IMR-90 (cell line): Measurements from ENCODE around the gene NRARP. TPM values are rescaled to one million over a fixed set of nuclear protein-coding genes. Genes with fewer than 3 reads are reported as not detected.

Experiments
- ATAC-seq: fragments of 200-7000 bp; cut with Tn5 transposase; 2 replicates; pipeline ENCODE4 v1.9.1; 2020; ENCODE audit warnings: low read depth, mild to moderate bottlenecking, moderate library complexity
- BruUV-seq: library from RNA; stranded (reverse); fragments of 400-500 nt; replicated peaks from 2 replicates; lab custom pipeline; 2021; lab: Mats Ljungman, UMichigan
- CTCF ChIA-PET: fragments of 300-600 bp; formaldehyde crosslinking; extraction: SDS; loops from one replicate; lab custom pipeline; 2021; ENCODE audit warnings: antibody characterized with exemption; lab: Yijun Ruan, JAX
- POLR2A ChIA-PET: fragments of 300-600 bp; sonication (Branson Sonifier 250); formaldehyde crosslinking; loops from one replicate; lab custom pipeline; 2022; ENCODE audit warnings: antibody characterized with exemption; ENCODE audit not compliant: unreplicated experiment; lab: Charles Lee
- DNase-seq: peaks from one replicate; pipeline ENCODE4 v3.0.0; 2013
- H2AFZ ChIP-seq: replicated peaks from 2 replicates; pipeline ENCODE3; 2013; ENCODE audit warnings: low read length, mild to moderate bottlenecking; ENCODE audit not compliant: poor library complexity
- H2AK5ac ChIP-seq: 2 replicates; pipeline ENCODE4 v1.6.1; 2013; ENCODE audit warnings: low read depth, low read length, inconsistent platforms
- H2AK9ac ChIP-seq: replicated peaks from 2 replicates; pipeline ENCODE3; 2013; ENCODE audit warnings: mild to moderate bottlenecking, low read depth, low read length, moderate library complexity; ENCODE audit not compliant: poor library complexity
- H2BK120ac ChIP-seq: 2 replicates; pipeline ENCODE4 v1.6.1; 2013; ENCODE audit warnings: low read depth, low read length, inconsistent platforms
- H2BK15ac ChIP-seq: 3 replicates; pipeline ENCODE4 v1.6.1; 2013; ENCODE audit warnings: low read depth, low read length, inconsistent platforms
- H2BK20ac ChIP-seq: 2 replicates; pipeline ENCODE4 v1.6.1; 2013; ENCODE audit warnings: low read depth, mild to moderate bottlenecking, inconsistent platforms, low read length, moderate library complexity
- H2BK5ac ChIP-seq: 2 replicates; pipeline ENCODE4 v1.6.1; 2013; ENCODE audit warnings: mild to moderate bottlenecking, low read depth, low read length, inconsistent platforms; ENCODE audit not compliant: poor library complexity, severe bottlenecking
- H3K14ac ChIP-seq: replicated peaks from 2 replicates; pipeline ENCODE4 v1.6.1; 2013; ENCODE audit warnings: low read depth, low read length, inconsistent platforms
- H3K18ac ChIP-seq: 2 replicates; pipeline ENCODE4 v1.6.1; 2013; ENCODE audit warnings: low read depth, low read length, control low read depth
- H3K23ac ChIP-seq: 2 replicates; pipeline ENCODE4 v1.6.1; 2013; ENCODE audit warnings: low read depth, low read length, inconsistent platforms
- H3K27ac ChIP-seq: 2 replicates; pipeline ENCODE4 v1.5.1; 2013; ENCODE audit warnings: mild to moderate bottlenecking, control low read depth, low read length; ENCODE audit not compliant: insufficient read depth
- H3K27me3 ChIP-seq: 2 replicates; pipeline ENCODE4 v1.6.1; 2013; ENCODE audit warnings: low read length; ENCODE audit not compliant: control insufficient read depth, insufficient read depth
- H3K36me3 ChIP-seq: 2 replicates; pipeline ENCODE4 v1.6.1; 2013; ENCODE audit warnings: low read length, mixed read lengths; ENCODE audit not compliant: control insufficient read depth, insufficient read depth
- H3K4ac ChIP-seq: 2 replicates; pipeline ENCODE4 v1.6.1; 2013; ENCODE audit warnings: low read depth, low read length, inconsistent platforms
- H3K4me1 ChIP-seq: 2 replicates; pipeline ENCODE4 v1.6.1; 2013; ENCODE audit warnings: low read length, mixed read lengths; ENCODE audit not compliant: control insufficient read depth, insufficient read depth
- H3K4me2 ChIP-seq: 2 replicates; pipeline ENCODE4 v1.6.1; 2013; ENCODE audit warnings: low read depth, mild to moderate bottlenecking, control low read depth, low read length, moderate library complexity
- H3K4me3 ChIP-seq: 2 replicates; pipeline ENCODE4 v1.5.1; 2013; ENCODE audit warnings: low read depth, mild to moderate bottlenecking, control low read depth, low read length, moderate library complexity; ENCODE audit not compliant: insufficient read depth
- H3K56ac ChIP-seq: 2 replicates; pipeline ENCODE4 v1.6.1; 2013; ENCODE audit warnings: low read length, inconsistent platforms; ENCODE audit not compliant: insufficient read depth; ENCODE audit errors: extremely low read depth
- H3K79me1 ChIP-seq, 2 experiments: 2 replicates each; pipeline ENCODE4 v1.6.1; 2013; ENCODE audit warnings: low read length in 2 of 2, inconsistent platforms in 1 of 2, low read depth in 1 of 2
- H3K9ac ChIP-seq: 2 replicates; pipeline ENCODE4 v1.6.1; 2013; ENCODE audit warnings: low read depth, low read length, control low read depth
- H3K9me1 ChIP-seq: 2 replicates; pipeline ENCODE4 v1.6.1; 2013; ENCODE audit warnings: low read length, inconsistent platforms; ENCODE audit not compliant: insufficient read depth
- H3K9me3 ChIP-seq: 2 replicates; pipeline ENCODE4 v1.6.1; 2013; ENCODE audit warnings: low read length; ENCODE audit not compliant: control insufficient read depth, insufficient read depth
- H4K20me1 ChIP-seq: 2 replicates; pipeline ENCODE4 v1.6.1; 2013; ENCODE audit warnings: low read length, inconsistent platforms; ENCODE audit not compliant: insufficient read depth
- H4K5ac ChIP-seq: 2 replicates; pipeline ENCODE4 v1.6.1; 2013; ENCODE audit warnings: mild to moderate bottlenecking, low read depth, low read length, control low read depth
- H4K8ac ChIP-seq, 2 experiments: 2 replicates each; pipeline ENCODE4 v1.6.1; 2013; ENCODE audit warnings: low read depth in 2 of 2, low read length in 2 of 2, control low read depth in 1 of 2, inconsistent platforms in 1 of 2
- H4K91ac ChIP-seq: 2 replicates; pipeline ENCODE4 v1.6.1; 2013; ENCODE audit warnings: low read depth, low read length, inconsistent platforms; ENCODE audit not compliant: insufficient read depth
- BHLHE40 ChIP-seq: fragments of 150-350 bp; IDR thresholded peaks from 2 replicates; pipeline ENCODE4 v1.6.1; 2016; ENCODE audit warnings: mild to moderate bottlenecking, low read depth, low read length
- CEBPB ChIP-seq: IDR thresholded peaks from 2 replicates; pipeline ENCODE4 v1.6.1; 2012; ENCODE audit warnings: low read depth, low read length, improper control_type of control experiment
- CHD1 ChIP-seq: IDR thresholded peaks from 2 replicates; pipeline ENCODE4 v1.6.1; 2012; ENCODE audit warnings: low read depth, low read length, improper control_type of control experiment
- FOS ChIP-seq: fragments of 150-350 bp; IDR thresholded peaks from 2 replicates; pipeline ENCODE4 v1.6.1; 2016; ENCODE audit warnings: low read depth, low read length
- MAFK ChIP-seq: IDR thresholded peaks from 2 replicates; pipeline ENCODE4 v1.6.1; 2012; ENCODE audit warnings: low read depth, low read length, improper control_type of control experiment
- MAZ ChIP-seq: IDR thresholded peaks from 2 replicates; pipeline ENCODE4 v1.6.1; 2012; ENCODE audit warnings: low read depth, mild to moderate bottlenecking, low read length, improper control_type of control experiment, moderate library complexity, borderline replicate concordance
- MXI1 ChIP-seq: IDR thresholded peaks from 2 replicates; pipeline ENCODE4 v1.6.1; 2012; ENCODE audit warnings: low read depth, mild to moderate bottlenecking, low read length, moderate library complexity, borderline replicate concordance
- NFE2L2 ChIP-seq: fragments of 150-350 bp; IDR thresholded peaks from 2 replicates; pipeline ENCODE4 v1.6.1; 2016; ENCODE audit warnings: low read depth, mild to moderate bottlenecking, low read length
- POLR2A ChIP-seq: IDR thresholded peaks from 2 replicates; pipeline ENCODE4 v1.6.1; 2012; ENCODE audit warnings: mild to moderate bottlenecking, low read depth, low read length
- RCOR1 ChIP-seq: IDR thresholded peaks from 2 replicates; pipeline ENCODE4 v1.6.1; 2012; ENCODE audit warnings: mild to moderate bottlenecking, low read length, improper control_type of control experiment; ENCODE audit not compliant: insufficient replicate concordance
- RFX5 ChIP-seq: IDR thresholded peaks from 2 replicates; pipeline ENCODE4 v1.8.0; 2012; ENCODE audit warnings: low read depth, mild to moderate bottlenecking, low read length, moderate library complexity
- SMC3 ChIP-seq: fragments of 150-350 bp; IDR thresholded peaks from 2 replicates; pipeline ENCODE4 v1.6.1; 2016; ENCODE audit warnings: low read depth, mild to moderate bottlenecking, antibody characterized with exemption, low read length, moderate library complexity
- USF2 ChIP-seq: fragments of 150-350 bp; IDR thresholded peaks from 2 replicates; pipeline ENCODE4 v1.6.1; 2017; ENCODE audit warnings: mild to moderate bottlenecking, antibody characterized with exemption, low read length, low read depth
- WGBS, 2 experiments: methylation state at CpG; one replicate each; pipeline versions ENCODE4 v1.1.5 to v1.1.7; 2013; ENCODE audit warnings: missing lambda C conversion rate in 2 of 2; ENCODE audit not compliant: insufficient read length in 1 of 2; ENCODE audit errors: extremely low coverage in 2 of 2; 5-methylcytosine and 5-hydroxymethylcytosine counted together
- dilution Hi-C: fragments of 300-500 bp; cut with HindIII; formaldehyde crosslinking; loops from one replicate; pipeline ENCODE4 v1.14.3; 2018; ENCODE audit warnings: low sequenced_read_pairs; ENCODE audit not compliant: unreplicated experiment
- in situ Hi-C: fragments of 300-500 bp; cut with MboI; formaldehyde crosslinking; loops from 3 replicates; pipeline ENCODE4 v1.14.3; 2019; ENCODE audit warnings: low sequenced_read_pairs, inconsistent platforms, mixed read lengths
- intact Hi-C: fragments of 100-400 bp; cut with micrococcal nuclease; formaldehyde crosslinking; loops from 2 replicates; pipeline ENCODE4 v1.10.0; 2022
- polyA plus RNA-seq, 3 experiments: library from polyadenylated mRNA; depleted of rRNA; stranded (reverse); fragments of >200 nt; gene quantifications; 2 replicates each; pipeline ENCODE4 v1.2.3, GENCODE V29; 2012; ENCODE audit warnings: low replicate concordance in 1 of 3
- total RNA-seq: library from RNA; depleted of rRNA; stranded (reverse); fragments of >200 nt; gene quantifications from 2 replicates; pipeline ENCODE4 v1.2.3, GENCODE V29; 2012
- TF ChIP-seq, protein P1 (sequence below): fragments of 150-350 bp; IDR thresholded peaks from 2 replicates; pipeline ENCODE4 v1.6.1; 2016; ENCODE audit warnings: low read depth, mild to moderate bottlenecking, low read length, moderate library complexity, borderline replicate concordance
- TF ChIP-seq, protein P2 (sequence below): conservative IDR thresholded peaks from 2 replicates; pipeline ENCODE4 v1.5.1; 2012; ENCODE audit warnings: mild to moderate bottlenecking, low read depth, low read length, improper control_type of control experiment

Gene NRARP
- total and polyA plus RNA-seq, 2 of the 4 experiments (the other 2 are of a cell fraction), result 0.15 TPM; not detected in 1

- no peak overlapping the region for H2BK15ac ChIP-seq
- BruUV-seq, result no TSS peak
- no peak overlapping the region for H3K56ac ChIP-seq
- no peaks in the 10 kb centered on the region for H3K9me3 ChIP-seq
- no peaks in the 10 kb centered on the region for H4K20me1 ChIP-seq
- ATAC-seq (no peak), DNase-seq (no peak)
- H3K27me3 ChIP-seq, result no peaks in the 10 kb centered on the region
- H2BK120ac ChIP-seq, result no peak overlapping the region
- no peaks in the 10 kb centered on the region for H3K36me3 ChIP-seq
- no peak overlapping the region for H2BK20ac ChIP-seq
- no peak overlapping the region for H2BK5ac ChIP-seq
- no peaks in the 10 kb centered on the region for H3K9me1 ChIP-seq
- H3K4me2 ChIP-seq, result no peak overlapping the region
- no peak overlapping the region for H2AK5ac ChIP-seq
- H3K18ac ChIP-seq, result no peak overlapping the region
- POLR2A ChIA-PET, result no interaction called here
- peak overlapping the region; percentile 72 for H2AK9ac ChIP-seq
- peaks cover 4 to 9% of the 10 kb centered on the region in 2 experiments; a peak in 3 of 4 replicates for H3K79me1 ChIP-seq
- H3K4ac ChIP-seq, result no peak overlapping the region
- peaks cover 6% of the 10 kb centered on the region for H3K4me1 ChIP-seq
- H3K14ac ChIP-seq, result no peak overlapping the region
- CTCF ChIA-PET, result no interaction called here
- dilution Hi-C loops, result no loop called here
- no peak overlapping the region for H3K23ac ChIP-seq
- H3K9ac ChIP-seq, result no peak overlapping the region
- WGBS, 2 experiments, result 71% methylated on average over 7 of the region's 18 CpGs; no CpG with 5 or more reads in 1 of the 2 experiments
- no peak overlapping the region for H4K8ac ChIP-seq
- H4K91ac ChIP-seq, result no peak overlapping the region
- H3K27ac ChIP-seq, result no peak overlapping the region
- no peak overlapping the region for H4K5ac ChIP-seq
- intact Hi-C loops, result no loop called here
- H2AFZ ChIP-seq, result peak overlapping the region; percentile 56
- H3K4me3 ChIP-seq, result no peak overlapping the region
- in situ Hi-C loops, result no loop called here
- TF ChIP-seq MXI1 (no peak), MAZ (no peak), FOS (no peak), CHD1 (no peak), POLR2A (no peak), SMC3 (no peak), MAFK (no peak), RFX5 (no peak), BHLHE40 (no peak), RCOR1 (no peak), NFE2L2 (no peak), CEBPB (no peak), USF2 (no peak)
- TF ChIP-seq, protein P1, sequence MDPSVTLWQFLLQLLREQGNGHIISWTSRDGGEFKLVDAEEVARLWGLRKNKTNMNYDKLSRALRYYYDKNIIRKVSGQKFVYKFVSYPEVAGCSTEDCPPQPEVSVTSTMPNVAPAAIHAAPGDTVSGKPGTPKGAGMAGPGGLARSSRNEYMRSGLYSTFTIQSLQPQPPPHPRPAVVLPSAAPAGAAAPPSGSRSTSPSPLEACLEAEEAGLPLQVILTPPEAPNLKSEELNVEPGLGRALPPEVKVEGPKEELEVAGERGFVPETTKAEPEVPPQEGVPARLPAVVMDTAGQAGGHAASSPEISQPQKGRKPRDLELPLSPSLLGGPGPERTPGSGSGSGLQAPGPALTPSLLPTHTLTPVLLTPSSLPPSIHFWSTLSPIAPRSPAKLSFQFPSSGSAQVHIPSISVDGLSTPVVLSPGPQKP, result no peak
- TF ChIP-seq, protein P2, sequence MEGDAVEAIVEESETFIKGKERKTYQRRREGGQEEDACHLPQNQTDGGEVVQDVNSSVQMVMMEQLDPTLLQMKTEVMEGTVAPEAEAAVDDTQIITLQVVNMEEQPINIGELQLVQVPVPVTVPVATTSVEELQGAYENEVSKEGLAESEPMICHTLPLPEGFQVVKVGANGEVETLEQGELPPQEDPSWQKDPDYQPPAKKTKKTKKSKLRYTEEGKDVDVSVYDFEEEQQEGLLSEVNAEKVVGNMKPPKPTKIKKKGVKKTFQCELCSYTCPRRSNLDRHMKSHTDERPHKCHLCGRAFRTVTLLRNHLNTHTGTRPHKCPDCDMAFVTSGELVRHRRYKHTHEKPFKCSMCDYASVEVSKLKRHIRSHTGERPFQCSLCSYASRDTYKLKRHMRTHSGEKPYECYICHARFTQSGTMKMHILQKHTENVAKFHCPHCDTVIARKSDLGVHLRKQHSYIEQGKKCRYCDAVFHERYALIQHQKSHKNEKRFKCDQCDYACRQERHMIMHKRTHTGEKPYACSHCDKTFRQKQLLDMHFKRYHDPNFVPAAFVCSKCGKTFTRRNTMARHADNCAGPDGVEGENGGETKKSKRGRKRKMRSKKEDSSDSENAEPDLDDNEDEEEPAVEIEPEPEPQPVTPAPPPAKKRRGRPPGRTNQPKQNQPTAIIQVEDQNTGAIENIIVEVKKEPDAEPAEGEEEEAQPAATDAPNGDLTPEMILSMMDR, result no peak
These were observed 51.5 kb downstream of the NRARP start for GRCh38 chr9:137250329-137251193.
